PC-9 (cell line): ENCODE results near the gene NMRK2. TPM values are rescaled to one million over a fixed set of nuclear protein-coding genes. Genes with fewer than 3 reads are reported as not detected.

Experiments used
- BruUV-seq: library from RNA; stranded (reverse); fragments of 400-500 nt; replicated peaks from 2 replicates; lab custom pipeline; 2021; lab: Mats Ljungman, UMichigan
- CTCF ChIA-PET: fragments of 300-600 bp; sonication (Branson Sonifier 250); formaldehyde crosslinking; loops from one replicate; lab custom pipeline; 2022; ENCODE audit warnings: antibody characterized with exemption; lab: Charles Lee
- POLR2A ChIA-PET: fragments of 300-600 bp; sonication (Branson Sonifier 250); formaldehyde crosslinking; loops from one replicate; lab custom pipeline; 2022; ENCODE audit warnings: antibody characterized with exemption; ENCODE audit not compliant: unreplicated experiment; lab: Charles Lee
- DNase-seq, 2 experiments: peaks; one replicate each; pipeline versions ENCODE4 v3.0.0 to v3.0.0-alpha.2; 2015 to 2022; ENCODE audit warnings: mixed read lengths in 1 of 2
- H2AFZ ChIP-seq: fragments of 200-600 bp; sonication (generic); 2 replicates; pipeline ENCODE4 v1.8.1; 2017; ENCODE audit warnings: antibody characterized with exemption
- H3F3A ChIP-seq: fragments of 200-600 bp; sonication (generic); 2 replicates; pipeline ENCODE4 v1.8.1; 2017; ENCODE audit warnings: antibody characterized with exemption, mild to moderate bottlenecking, low read depth; ENCODE audit not compliant: insufficient read depth
- H3K27ac ChIP-seq: fragments of 200-600 bp; sonication (generic); 2 replicates; pipeline ENCODE4 v1.6.1; 2016; ENCODE audit warnings: mixed run types
- H3K27me3 ChIP-seq: fragments of 200-600 bp; sonication (generic); 2 replicates; pipeline ENCODE4 v1.6.1; 2016; ENCODE audit warnings: low read depth, mixed run types; ENCODE audit not compliant: insufficient read depth
- H3K36me3 ChIP-seq: fragments of 200-600 bp; sonication (generic); 2 replicates; pipeline ENCODE4 v1.6.1; 2016; ENCODE audit warnings: low read depth, mixed run types
- H3K4me1 ChIP-seq: fragments of 200-600 bp; sonication (generic); replicated peaks from 2 replicates; pipeline ENCODE4 v1.6.1; 2016; ENCODE audit warnings: mixed run types; ENCODE audit not compliant: insufficient read depth
- H3K4me2 ChIP-seq: fragments of 200-600 bp; sonication (generic); 2 replicates; pipeline ENCODE4 v1.6.1; 2017; ENCODE audit warnings: mixed run types
- H3K4me3 ChIP-seq: fragments of 200-600 bp; sonication (generic); 2 replicates; pipeline ENCODE4 v1.6.1; 2016; ENCODE audit warnings: mixed run types
- H3K79me2 ChIP-seq: fragments of 200-600 bp; sonication (generic); 2 replicates; pipeline ENCODE4 v1.6.1; 2017; ENCODE audit warnings: low read depth, mixed run types
- H3K9me2 ChIP-seq: fragments of 200-600 bp; sonication (generic); 2 replicates; pipeline ENCODE4 v1.8.1; 2017; ENCODE audit warnings: mild to moderate bottlenecking; ENCODE audit not compliant: insufficient read depth
- H3K9me3 ChIP-seq: fragments of 200-600 bp; sonication (generic); 2 replicates; pipeline ENCODE4 v1.8.1; 2016; ENCODE audit warnings: low read depth; ENCODE audit not compliant: insufficient read depth
- H4K20me1 ChIP-seq: fragments of 200-600 bp; sonication (generic); 2 replicates; pipeline ENCODE4 v1.8.1; 2017; ENCODE audit not compliant: insufficient read depth
- EZH2 ChIP-seq: fragments of 200-600 bp; sonication (generic); IDR thresholded peaks from 2 replicates; pipeline ENCODE4 v1.8.0; 2017; ENCODE audit warnings: antibody characterized with exemption, low read depth
- intact Hi-C: fragments of 100-400 bp; cut with micrococcal nuclease; formaldehyde crosslinking; loops from one replicate; pipeline ENCODE4 v1.10.0; 2022; ENCODE audit not compliant: unreplicated experiment
- total RNA-seq: library from RNA; stranded (reverse); gene quantifications from 2 replicates; pipeline ENCODE4 v1.2.3, GENCODE V29; 2021
- TF ChIP-seq, protein P1 (sequence below): fragments of 200-600 bp; sonication (generic); conservative IDR thresholded peaks from 2 replicates; pipeline ENCODE4 v1.6.1; 2017; ENCODE audit warnings: mixed run types, antibody characterized with exemption, mild to moderate bottlenecking, moderate library complexity

NMRK2 gene
- total RNA-seq, 1 experiment from 2014 or later, result not detected

DNA sequence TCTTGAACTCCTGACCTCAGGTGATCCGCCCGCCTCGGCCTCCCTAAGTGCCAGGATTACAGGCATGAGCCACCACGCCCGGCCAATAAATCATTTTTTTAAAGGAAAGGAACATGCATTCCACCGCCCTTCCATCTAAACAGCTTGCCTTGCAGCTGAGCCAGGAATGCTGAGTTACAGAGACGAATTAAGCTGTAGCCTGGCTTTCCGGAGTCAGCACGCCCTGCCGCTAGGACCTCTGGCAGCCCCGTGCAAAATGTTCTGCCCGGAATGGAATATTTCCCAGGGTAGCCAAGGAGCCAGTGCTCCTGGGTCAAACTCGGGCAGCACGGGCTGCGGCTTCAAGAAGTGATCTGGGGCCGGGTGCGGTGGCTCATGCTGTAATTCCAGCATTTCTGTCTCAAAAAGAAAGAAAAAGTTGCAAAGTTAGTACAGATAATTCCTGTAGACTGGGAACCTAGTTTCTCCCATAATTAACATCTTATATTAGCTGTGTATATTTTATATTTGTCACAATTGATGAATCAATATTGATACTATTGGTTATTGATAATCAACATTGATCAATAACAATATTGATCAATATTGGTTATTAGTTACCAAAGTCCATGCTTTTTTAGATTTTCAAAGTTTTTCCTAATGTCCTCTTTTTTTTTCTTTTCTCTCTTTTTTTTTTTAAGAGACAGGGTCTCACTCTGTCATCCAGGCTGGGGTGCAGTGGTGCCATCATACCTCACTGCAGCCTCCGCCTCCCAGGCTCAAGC is 33.2 kb upstream of the NMRK2 start:
- Histone ChIP-seq H3K9me2 (no peaks in the 10 kb centered on the region), H3K27ac (no peak overlapping the region), H3F3A (no peaks in the 10 kb centered on the region), H3K36me3 (no peaks in the 10 kb centered on the region), H4K20me1 (no peaks in the 10 kb centered on the region), H3K27me3 (peaks cover 30% of the 10 kb centered on the region), H3K4me3 (no peak overlapping the region), H3K9me3 (no peaks in the 10 kb centered on the region), H3K4me1 (no peaks in the 10 kb centered on the region), H3K4me2 (no peak overlapping the region), H3K79me2 (no peaks in the 10 kb centered on the region), H2AFZ (no peak overlapping the region)
- BruUV-seq, result no TSS peak
- DNase-seq, result no peak
- TF ChIP-seq, protein P1, sequence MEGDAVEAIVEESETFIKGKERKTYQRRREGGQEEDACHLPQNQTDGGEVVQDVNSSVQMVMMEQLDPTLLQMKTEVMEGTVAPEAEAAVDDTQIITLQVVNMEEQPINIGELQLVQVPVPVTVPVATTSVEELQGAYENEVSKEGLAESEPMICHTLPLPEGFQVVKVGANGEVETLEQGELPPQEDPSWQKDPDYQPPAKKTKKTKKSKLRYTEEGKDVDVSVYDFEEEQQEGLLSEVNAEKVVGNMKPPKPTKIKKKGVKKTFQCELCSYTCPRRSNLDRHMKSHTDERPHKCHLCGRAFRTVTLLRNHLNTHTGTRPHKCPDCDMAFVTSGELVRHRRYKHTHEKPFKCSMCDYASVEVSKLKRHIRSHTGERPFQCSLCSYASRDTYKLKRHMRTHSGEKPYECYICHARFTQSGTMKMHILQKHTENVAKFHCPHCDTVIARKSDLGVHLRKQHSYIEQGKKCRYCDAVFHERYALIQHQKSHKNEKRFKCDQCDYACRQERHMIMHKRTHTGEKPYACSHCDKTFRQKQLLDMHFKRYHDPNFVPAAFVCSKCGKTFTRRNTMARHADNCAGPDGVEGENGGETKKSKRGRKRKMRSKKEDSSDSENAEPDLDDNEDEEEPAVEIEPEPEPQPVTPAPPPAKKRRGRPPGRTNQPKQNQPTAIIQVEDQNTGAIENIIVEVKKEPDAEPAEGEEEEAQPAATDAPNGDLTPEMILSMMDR, result no peak
- no peak for TF ChIP-seq EZH2
- POLR2A ChIA-PET, result no interaction called here
- intact Hi-C loops, result no loop called here
- CTCF ChIA-PET, result no interaction called here

DNA sequence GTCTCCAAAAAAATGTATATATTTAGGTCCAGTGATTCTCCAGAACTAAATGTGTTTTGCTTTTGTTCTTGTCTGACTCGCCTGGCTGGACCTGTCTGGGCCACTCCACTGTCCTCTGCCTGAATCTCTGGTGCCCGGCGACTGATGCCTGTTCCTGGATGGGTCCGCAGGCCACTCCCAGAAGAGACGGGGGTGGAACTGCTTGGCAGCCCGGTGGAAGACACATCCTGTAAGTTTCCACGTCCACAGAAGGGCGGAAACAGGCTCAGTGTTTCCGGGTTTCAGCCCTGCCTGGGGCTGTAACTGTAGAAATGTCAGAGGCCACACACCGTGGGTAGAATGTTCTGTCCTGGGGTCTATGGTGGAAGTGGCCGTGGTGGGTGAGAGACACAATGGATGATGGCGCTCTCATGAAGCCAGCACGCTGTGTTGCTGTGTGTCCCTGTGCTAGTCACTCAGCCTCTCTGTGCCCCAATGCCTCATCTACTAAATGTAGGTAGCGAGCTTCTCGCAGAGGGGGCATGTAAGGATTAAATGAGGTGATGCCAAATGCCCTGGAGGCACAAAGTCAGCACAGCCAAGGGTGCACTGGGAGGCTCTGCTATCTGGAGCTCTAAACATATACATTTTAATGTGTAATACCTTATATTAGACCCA is 30.4 kb upstream of the NMRK2 start:
- Histone ChIP-seq H3K27ac (no peak overlapping the region), H3K9me3 (no peaks in the 10 kb centered on the region), H3K4me3 (no peak overlapping the region), H3K4me1 (no peaks in the 10 kb centered on the region), H3K36me3 (no peaks in the 10 kb centered on the region), H3K4me2 (no peak overlapping the region), H3K79me2 (no peaks in the 10 kb centered on the region), H3K9me2 (no peaks in the 10 kb centered on the region), H3K27me3 (peaks cover 46% of the 10 kb centered on the region), H3F3A (no peaks in the 10 kb centered on the region), H4K20me1 (no peaks in the 10 kb centered on the region), H2AFZ (no peak overlapping the region)
- no peak for DNase-seq
- POLR2A ChIA-PET, result no interaction called here
- TF ChIP-seq, protein P1, result no peak
- intact Hi-C loops, result no loop called here
- CTCF ChIA-PET, result no interaction called here
- no TSS peak for BruUV-seq

DNA sequence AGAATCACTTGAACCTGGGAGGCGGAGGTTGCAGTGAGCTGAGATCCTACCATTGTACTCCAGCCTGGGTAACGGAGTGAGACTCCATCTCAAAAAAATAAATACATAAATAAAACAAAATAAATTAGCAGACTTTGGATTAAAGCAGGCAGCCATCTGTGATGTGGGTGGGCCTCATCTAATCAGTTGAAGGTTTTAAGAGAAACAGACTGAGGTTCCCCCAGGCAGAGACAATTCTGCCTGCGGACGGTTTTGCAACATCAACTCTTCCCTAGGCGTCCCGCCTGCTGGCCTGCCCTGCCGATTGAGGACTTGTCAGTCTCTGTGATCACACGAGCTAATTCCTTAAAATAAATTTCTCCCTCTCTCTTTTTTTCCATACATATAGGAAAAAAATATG is 28.6 kb upstream of the NMRK2 start:
- Histone ChIP-seq H3K79me2 (no peaks in the 10 kb centered on the region), H4K20me1 (no peaks in the 10 kb centered on the region), H3K27ac (no peak overlapping the region), H3K9me3 (no peaks in the 10 kb centered on the region), H3K36me3 (no peaks in the 10 kb centered on the region), H3K9me2 (no peaks in the 10 kb centered on the region), H2AFZ (no peak overlapping the region), H3K4me2 (no peak overlapping the region), H3F3A (no peaks in the 10 kb centered on the region), H3K4me1 (no peaks in the 10 kb centered on the region), H3K4me3 (no peak overlapping the region), H3K27me3 (peaks cover 42% of the 10 kb centered on the region)
- ChIA-PET POLR2A (no interaction called here), CTCF (no interaction called here)
- TF ChIP-seq, protein P1, result no peak
- TF ChIP-seq EZH2, result no peak
- no peak for DNase-seq
- no TSS peak for BruUV-seq
- intact Hi-C loops, result no loop called here
